ENCODE data around the gene PELO.

The PELO gene

GRCh38 chr5:52789851-52790250 lies 2.1 kb downstream of the PELO start:
- ATAC-seq: no peak
- no peak for TF ChIP-seq ZNF8 (CRISPR knock-in tag; IDR thresholded peaks at IDR 0.05)
- no peak for TF ChIP-seq CSRNP3 (CRISPR knock-in tag; IDR thresholded peaks at IDR 0.05)
- no peak for TF ChIP-seq TOX (CRISPR knock-in tag; IDR thresholded peaks at IDR 0.05; ENCODE audit: borderline replicate concordance)
- TF ChIP-seq PATZ1 (CRISPR knock-in tag; IDR thresholded peaks at IDR 0.05; ENCODE audit: borderline replicate concordance): no peak
- no peak for TF ChIP-seq BACH2 (CRISPR knock-in tag; IDR thresholded peaks at IDR 0.05; ENCODE audit: borderline replicate concordance)
- no peak for TF ChIP-seq CSDC2 (CRISPR knock-in tag; IDR thresholded peaks at IDR 0.05)
- TF ChIP-seq ZNF565 (CRISPR knock-in tag; conservative IDR thresholded peaks at IDR 0.05; ENCODE audit: low read depth): no peak
- TF ChIP-seq RARB (CRISPR knock-in tag; IDR thresholded peaks at IDR 0.05): no peak
- TF ChIP-seq ZC3H10 (CRISPR knock-in tag; IDR thresholded peaks at IDR 0.05): no peak
- no peak for TF ChIP-seq ARNTL (CRISPR knock-in tag; IDR thresholded peaks at IDR 0.05; ENCODE audit: borderline replicate concordance, low read depth)
- TF ChIP-seq ZFP30 (CRISPR knock-in tag; IDR thresholded peaks at IDR 0.05): no peak
- no peak for TF ChIP-seq CREB5 (CRISPR knock-in tag; IDR thresholded peaks at IDR 0.05; ENCODE audit: low read depth)
- TF ChIP-seq TCF4 (CRISPR knock-in tag; IDR thresholded peaks at IDR 0.05; ENCODE audit: borderline replicate concordance): no peak
- TF ChIP-seq OSR1 (CRISPR knock-in tag; IDR thresholded peaks at IDR 0.05): no peak
- no peak for TF ChIP-seq ISL1 (CRISPR knock-in tag; IDR thresholded peaks at IDR 0.05)
- TF ChIP-seq ZNF70 (CRISPR knock-in tag; IDR thresholded peaks at IDR 0.05): no peak
- TF ChIP-seq TSHZ2 (CRISPR knock-in tag; IDR thresholded peaks at IDR 0.05): no peak
- no peak for TF ChIP-seq SNAI2 (CRISPR knock-in tag; IDR thresholded peaks at IDR 0.05)

GRCh38 chr5:52791366-52791765 lies 3.6 kb downstream of the PELO start:
- no peak for TF ChIP-seq ZNF8 (CRISPR knock-in tag; IDR thresholded peaks at IDR 0.05)
- TF ChIP-seq GLIS3 (CRISPR knock-in tag; IDR thresholded peaks at IDR 0.05): no peak
- TF ChIP-seq ISL1 (CRISPR knock-in tag; IDR thresholded peaks at IDR 0.05): no peak
- TF ChIP-seq ARNTL (CRISPR knock-in tag; IDR thresholded peaks at IDR 0.05; ENCODE audit: borderline replicate concordance, low read depth): no peak
- TF ChIP-seq OSR1 (CRISPR knock-in tag; IDR thresholded peaks at IDR 0.05): no peak
- TF ChIP-seq SNAI2 (CRISPR knock-in tag; IDR thresholded peaks at IDR 0.05): no peak
- TF ChIP-seq ZFP30 (CRISPR knock-in tag; IDR thresholded peaks at IDR 0.05): no peak
- TF ChIP-seq ZNF70 (CRISPR knock-in tag; IDR thresholded peaks at IDR 0.05): no peak
- no peak for TF ChIP-seq CREB5 (CRISPR knock-in tag; IDR thresholded peaks at IDR 0.05; ENCODE audit: low read depth)
- no peak for TF ChIP-seq ZNF565 (CRISPR knock-in tag; conservative IDR thresholded peaks at IDR 0.05; ENCODE audit: low read depth)
- no peak for TF ChIP-seq PATZ1 (CRISPR knock-in tag; IDR thresholded peaks at IDR 0.05; ENCODE audit: borderline replicate concordance)
- no peak for TF ChIP-seq RARB (CRISPR knock-in tag; IDR thresholded peaks at IDR 0.05)
- ATAC-seq: no peak
